ENCODE results near the gene CD55.

GRCh38 chr1:207366022-207366421, 44.5 kb downstream of the CD55 start:
- TF ChIP-seq EZH2 (IDR thresholded peaks at IDR 0.05; ENCODE audit: insufficient read depth, poor library complexity, severe bottlenecking) = no peak
- no peak for TF ChIP-seq EZH2phosphoT487 (IDR thresholded peaks at IDR 0.05; ENCODE audit: insufficient read depth, low read depth)

Data from GM23248 (cell line).